Measurements from ENCODE around the gene SH2D3C. TPM values are rescaled to one million over a fixed set of nuclear protein-coding genes. Genes with fewer than 3 reads are reported as not detected.
A peak's percentile ranks its signal among the peaks of the same experiment; 100 is the strongest.

Gene SH2D3C
- total RNA-seq, 1 donor from 2014 or later, result 7.1 TPM

- Mint-ChIP-seq H3K36me3 (no peaks in the 10 kb centered on the region), H3K27ac (peak overlapping the region; percentile 84), H3K27me3 (peaks cover 22% of the 10 kb centered on the region), H3K4me3 (no peak overlapping the region), H3K4me1 (ENCODE audit: unreplicated experiment) (peaks cover 44% of the 10 kb centered on the region), H3K9me3 (no peaks in the 10 kb centered on the region)
- DNase-seq (ENCODE audit: extremely low spot score, unreplicated experiment), result no peak
- TF ChIP-seq CTCF (conservative IDR thresholded peaks at IDR 0.05), result no peak
These were observed 9.4 kb downstream of the SH2D3C start for GRCh38 chr9:127769101-127769500.

GRCh38 chr9:127768698-127769097, 9.8 kb downstream of the SH2D3C start:
- peaks cover 25% of the 10 kb centered on the region for H3K27me3 Mint-ChIP-seq
- no peak for TF ChIP-seq CTCF (conservative IDR thresholded peaks at IDR 0.05)
- peak overlapping the region; percentile 62 for H3K4me3 Mint-ChIP-seq
- peak overlapping the region; percentile 84 for H3K27ac Mint-ChIP-seq
- no peak for DNase-seq (ENCODE audit: extremely low spot score, unreplicated experiment)
- no peaks in the 10 kb centered on the region for H3K9me3 Mint-ChIP-seq
- peaks cover 47% of the 10 kb centered on the region for H3K4me1 Mint-ChIP-seq (ENCODE audit: unreplicated experiment)
- no peaks in the 10 kb centered on the region for H3K36me3 Mint-ChIP-seq

GRCh38 chr9:127767909-127768331, 10.5 kb downstream of the SH2D3C start:
- H3K27me3 Mint-ChIP-seq, result peaks cover 31% of the 10 kb centered on the region
- peak overlapping the region; percentile 62 for H3K4me3 Mint-ChIP-seq
- H3K4me1 Mint-ChIP-seq (ENCODE audit: unreplicated experiment), result peaks cover 55% of the 10 kb centered on the region
- no peaks in the 10 kb centered on the region for H3K36me3 Mint-ChIP-seq
- H3K9me3 Mint-ChIP-seq, result no peaks in the 10 kb centered on the region
- peak; percentile 82 for DNase-seq (ENCODE audit: extremely low spot score, unreplicated experiment)
- peak overlapping the region; percentile 84 for H3K27ac Mint-ChIP-seq
- no peak for TF ChIP-seq CTCF (conservative IDR thresholded peaks at IDR 0.05)

- TF ChIP-seq CTCF (conservative IDR thresholded peaks at IDR 0.05), result no peak
- H3K27ac Mint-ChIP-seq, result peak overlapping the region; percentile 37
- peaks cover 60% of the 10 kb centered on the region for H3K4me1 Mint-ChIP-seq (ENCODE audit: unreplicated experiment)
- no peaks in the 10 kb centered on the region for H3K9me3 Mint-ChIP-seq
- H3K4me3 Mint-ChIP-seq, result no peak overlapping the region
- DNase-seq (ENCODE audit: extremely low spot score, unreplicated experiment), result no peak
- peaks cover 34% of the 10 kb centered on the region for H3K27me3 Mint-ChIP-seq
- H3K36me3 Mint-ChIP-seq, result no peaks in the 10 kb centered on the region
These were observed 11.1 kb downstream of the SH2D3C start for GRCh38 chr9:127767410-127767809.

- H3K9me3 Mint-ChIP-seq, result no peaks in the 10 kb centered on the region
- H3K4me3 Mint-ChIP-seq, result no peak overlapping the region
- H3K27me3 Mint-ChIP-seq, result peaks cover 45% of the 10 kb centered on the region
- DNase-seq (ENCODE audit: extremely low spot score, unreplicated experiment), result no peak
- no peaks in the 10 kb centered on the region for H3K36me3 Mint-ChIP-seq
- no peak for TF ChIP-seq CTCF (conservative IDR thresholded peaks at IDR 0.05)
- no peak overlapping the region for H3K27ac Mint-ChIP-seq
- H3K4me1 Mint-ChIP-seq (ENCODE audit: unreplicated experiment), result peaks cover 59% of the 10 kb centered on the region
These were observed 13.0 kb downstream of the SH2D3C start for GRCh38 chr9:127765418-127765817.

- Mint-ChIP-seq H3K36me3 (no peaks in the 10 kb centered on the region), H3K27me3 (peaks cover 45% of the 10 kb centered on the region), H3K4me3 (no peak overlapping the region), H3K9me3 (no peaks in the 10 kb centered on the region), H3K27ac (no peak overlapping the region), H3K4me1 (ENCODE audit: unreplicated experiment) (peaks cover 52% of the 10 kb centered on the region)
- DNase-seq (ENCODE audit: extremely low spot score, unreplicated experiment), result no peak
- TF ChIP-seq CTCF (conservative IDR thresholded peaks at IDR 0.05), result peak; percentile 43
These were observed 14.5 kb downstream of the SH2D3C start for GRCh38 chr9:127763918-127764384.
